RWPE1 (cell line): Measurements from ENCODE around the gene CAB39L.

Source experiments
- CTCF ChIA-PET: fragments of 350-600 bp; sonication (Branson Sonifier 250); formaldehyde crosslinking; extraction: SDS; loops from one replicate; lab custom pipeline; 2021; lab: Yijun Ruan, JAX
- POLR2A ChIA-PET: fragments of 400-600 bp; formaldehyde crosslinking; extraction: SDS; loops from one replicate; lab custom pipeline; 2020; ENCODE audit warnings: antibody characterized with exemption; ENCODE audit not compliant: low non-redundant PET; lab: Yijun Ruan, JAX
- DNase-seq: peaks from one replicate; pipeline ENCODE4 v3.0.0; 2012; ENCODE audit warnings: low spot score
- H3K27ac ChIP-seq: fragments of 450-650 bp; 2 replicates; pipeline ENCODE4 v1.5.1; 2017
- CTCF ChIP-seq: fragments of 450-650 bp; conservative IDR thresholded peaks from 2 replicates; pipeline ENCODE4 v1.5.1; 2017; ENCODE audit warnings: low read depth, mild to moderate bottlenecking

Gene CAB39L

GRCh38 chr13:49454388-49455006, 10.6 kb upstream of the CAB39L start:
- DNase-seq: no peak
- CTCF ChIA-PET: interaction anchor here (1.1 kb wide), 1 partner anchor 152 kb away, joined by 3 read pairs; no protein-coding TSS in a partner anchor
- TF ChIP-seq CTCF: no peak
- POLR2A ChIA-PET: no interaction called here
- H3K27ac ChIP-seq: no peak overlapping the region

GRCh38 chr13:49453465-49453864, 9.6 kb upstream of the CAB39L start:
- H3K27ac ChIP-seq: no peak overlapping the region
- no peak for TF ChIP-seq CTCF
- no peak for DNase-seq
- CTCF ChIA-PET: interaction anchor here (0.6 to 1.1 kb wide), 2 partner anchors 152 to 153 kb away, joined by 3 read pairs; no protein-coding TSS in a partner anchor
- POLR2A ChIA-PET: no interaction called here

- H3K27ac ChIP-seq: no peak overlapping the region
- ChIA-PET CTCF (no interaction called here), POLR2A (no interaction called here)
- TF ChIP-seq CTCF: no peak
- no peak for DNase-seq
Observed at GRCh38 chr13:49452725-49453457, 9.0 kb upstream of the CAB39L start.

- CTCF ChIA-PET: no interaction called here
- H3K27ac ChIP-seq: no peak overlapping the region
- POLR2A ChIA-PET: no interaction called here
- no peak for TF ChIP-seq CTCF
- no peak for DNase-seq
Observed at GRCh38 chr13:49450105-49450819, 6.4 kb upstream of the CAB39L start.

- CTCF ChIA-PET: no interaction called here
- TF ChIP-seq CTCF: no peak
- POLR2A ChIA-PET: no interaction called here
- no peak overlapping the region for H3K27ac ChIP-seq
- DNase-seq: no peak
Observed at GRCh38 chr13:49448753-49449152, 4.9 kb upstream of the CAB39L start.

GRCh38 chr13:49446473-49446872, 2.6 kb upstream of the CAB39L start:
- no peak for DNase-seq
- POLR2A ChIA-PET: no interaction called here

More at GRCh38 chr13:49446473-49446872, 2.6 kb upstream of the CAB39L start:
- no peak overlapping the region for H3K27ac ChIP-seq
- CTCF ChIA-PET: interaction anchor here (0.6 kb wide), 1 partner anchor 43 kb away, joined by 6 read pairs; no protein-coding TSS in a partner anchor
- TF ChIP-seq CTCF: no peak
